Panc1 (cell line): ENCODE results near the gene KCNQ1.

Experiments
- POLR2AphosphoS5 ChIP-seq: IDR thresholded peaks from 2 replicates; pipeline ENCODE4 v1.6.1; 2012; ENCODE audit warnings: mild to moderate bottlenecking, low read depth, low read length, moderate library complexity
- SIN3A ChIP-seq: IDR thresholded peaks from 2 replicates; pipeline ENCODE4 v1.6.1; 2012; ENCODE audit warnings: low read depth, mild to moderate bottlenecking, low read length, moderate library complexity, borderline replicate concordance; ENCODE audit not compliant: insufficient read depth
- TF ChIP-seq, protein P1 (sequence below): fragments of 450-650 bp; IDR thresholded peaks from 2 replicates; pipeline ENCODE4 v1.5.1; 2017; ENCODE audit warnings: mild to moderate bottlenecking
- TF ChIP-seq, protein P2 (sequence below), 2 experiments: IDR thresholded peaks; 2 replicates each; pipeline ENCODE4 v1.6.1; 2011 to 2012; ENCODE audit warnings: low read depth in 2 of 2, control low read depth in 1 of 2, low read length in 1 of 2, mild to moderate bottlenecking in 1 of 2, moderate library complexity in 1 of 2; ENCODE audit not compliant: insufficient read depth in 1 of 2

DNA sequence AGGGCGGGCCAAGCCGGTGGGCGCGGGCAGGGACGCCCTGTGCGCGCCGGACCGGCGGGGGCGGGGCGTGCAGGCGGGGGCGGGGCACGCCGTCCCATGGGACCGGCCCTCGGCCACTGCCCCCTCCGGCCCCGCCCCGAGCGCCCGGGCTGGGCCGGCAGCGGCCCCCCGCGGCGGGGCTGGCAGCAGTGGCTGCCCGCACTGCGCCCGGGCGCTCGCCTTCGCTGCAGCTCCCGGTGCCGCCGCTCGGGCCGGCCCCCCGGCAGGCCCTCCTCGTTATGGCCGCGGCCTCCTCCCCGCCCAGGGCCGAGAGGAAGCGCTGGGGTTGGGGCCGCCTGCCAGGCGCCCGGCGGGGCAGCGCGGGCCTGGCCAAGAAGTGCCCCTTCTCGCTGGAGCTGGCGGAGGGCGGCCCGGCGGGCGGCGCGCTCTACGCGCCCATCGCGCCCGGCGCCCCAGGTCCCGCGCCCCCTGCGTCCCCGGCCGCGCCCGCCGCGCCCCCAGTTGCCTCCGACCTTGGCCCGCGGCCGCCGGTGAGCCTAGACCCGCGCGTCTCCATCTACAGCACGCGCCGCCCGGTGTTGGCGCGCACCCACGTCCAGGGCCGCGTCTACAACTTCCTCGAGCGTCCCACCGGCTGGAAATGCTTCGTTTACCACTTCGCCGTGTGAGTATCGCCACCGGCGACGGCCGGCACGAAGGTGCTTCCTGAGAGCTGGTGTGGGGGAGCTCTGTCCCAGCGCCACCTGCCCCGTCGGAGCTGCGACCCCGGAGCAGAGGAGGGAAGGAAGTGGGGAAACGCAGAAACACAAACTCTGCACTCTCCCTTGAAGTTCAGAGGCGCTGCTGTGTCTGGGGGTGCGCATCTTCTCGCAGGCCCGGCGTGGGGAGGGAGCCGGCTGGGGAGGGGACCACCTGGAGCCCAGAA is at the start of gene KCNQ1:
- TF ChIP-seq POLR2AphosphoS5 (no peak), SIN3A (no peak)
- TF ChIP-seq, protein P1, sequence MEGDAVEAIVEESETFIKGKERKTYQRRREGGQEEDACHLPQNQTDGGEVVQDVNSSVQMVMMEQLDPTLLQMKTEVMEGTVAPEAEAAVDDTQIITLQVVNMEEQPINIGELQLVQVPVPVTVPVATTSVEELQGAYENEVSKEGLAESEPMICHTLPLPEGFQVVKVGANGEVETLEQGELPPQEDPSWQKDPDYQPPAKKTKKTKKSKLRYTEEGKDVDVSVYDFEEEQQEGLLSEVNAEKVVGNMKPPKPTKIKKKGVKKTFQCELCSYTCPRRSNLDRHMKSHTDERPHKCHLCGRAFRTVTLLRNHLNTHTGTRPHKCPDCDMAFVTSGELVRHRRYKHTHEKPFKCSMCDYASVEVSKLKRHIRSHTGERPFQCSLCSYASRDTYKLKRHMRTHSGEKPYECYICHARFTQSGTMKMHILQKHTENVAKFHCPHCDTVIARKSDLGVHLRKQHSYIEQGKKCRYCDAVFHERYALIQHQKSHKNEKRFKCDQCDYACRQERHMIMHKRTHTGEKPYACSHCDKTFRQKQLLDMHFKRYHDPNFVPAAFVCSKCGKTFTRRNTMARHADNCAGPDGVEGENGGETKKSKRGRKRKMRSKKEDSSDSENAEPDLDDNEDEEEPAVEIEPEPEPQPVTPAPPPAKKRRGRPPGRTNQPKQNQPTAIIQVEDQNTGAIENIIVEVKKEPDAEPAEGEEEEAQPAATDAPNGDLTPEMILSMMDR = no peak
- TF ChIP-seq, protein P2, sequence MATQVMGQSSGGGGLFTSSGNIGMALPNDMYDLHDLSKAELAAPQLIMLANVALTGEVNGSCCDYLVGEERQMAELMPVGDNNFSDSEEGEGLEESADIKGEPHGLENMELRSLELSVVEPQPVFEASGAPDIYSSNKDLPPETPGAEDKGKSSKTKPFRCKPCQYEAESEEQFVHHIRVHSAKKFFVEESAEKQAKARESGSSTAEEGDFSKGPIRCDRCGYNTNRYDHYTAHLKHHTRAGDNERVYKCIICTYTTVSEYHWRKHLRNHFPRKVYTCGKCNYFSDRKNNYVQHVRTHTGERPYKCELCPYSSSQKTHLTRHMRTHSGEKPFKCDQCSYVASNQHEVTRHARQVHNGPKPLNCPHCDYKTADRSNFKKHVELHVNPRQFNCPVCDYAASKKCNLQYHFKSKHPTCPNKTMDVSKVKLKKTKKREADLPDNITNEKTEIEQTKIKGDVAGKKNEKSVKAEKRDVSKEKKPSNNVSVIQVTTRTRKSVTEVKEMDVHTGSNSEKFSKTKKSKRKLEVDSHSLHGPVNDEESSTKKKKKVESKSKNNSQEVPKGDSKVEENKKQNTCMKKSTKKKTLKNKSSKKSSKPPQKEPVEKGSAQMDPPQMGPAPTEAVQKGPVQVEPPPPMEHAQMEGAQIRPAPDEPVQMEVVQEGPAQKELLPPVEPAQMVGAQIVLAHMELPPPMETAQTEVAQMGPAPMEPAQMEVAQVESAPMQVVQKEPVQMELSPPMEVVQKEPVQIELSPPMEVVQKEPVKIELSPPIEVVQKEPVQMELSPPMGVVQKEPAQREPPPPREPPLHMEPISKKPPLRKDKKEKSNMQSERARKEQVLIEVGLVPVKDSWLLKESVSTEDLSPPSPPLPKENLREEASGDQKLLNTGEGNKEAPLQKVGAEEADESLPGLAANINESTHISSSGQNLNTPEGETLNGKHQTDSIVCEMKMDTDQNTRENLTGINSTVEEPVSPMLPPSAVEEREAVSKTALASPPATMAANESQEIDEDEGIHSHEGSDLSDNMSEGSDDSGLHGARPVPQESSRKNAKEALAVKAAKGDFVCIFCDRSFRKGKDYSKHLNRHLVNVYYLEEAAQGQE (IDR thresholded peaks at IDR 0.05; ENCODE audit: insufficient read depth in 1 of 2, low read depth in 2 of 2, low read length in 1 of 2) = no peak
